SK-N-DZ (cell line): ENCODE measurements around the gene DNAJC15.
"Not testable (repeated sequence)": the region's sequence is repeated elsewhere in the genome, so short reads cannot be mapped to it uniquely, and the experiment has no call there.

ENCODE experiments used
- DNase-seq: peaks from one replicate; pipeline ENCODE4 v3.0.0-alpha.2; 2015; ENCODE audit warnings: low spot score

DNAJC15 gene

GRCh38 chr13:43003729-43004128 lies 19.7 kb upstream of the DNAJC15 start:
- no peak for DNase-seq

- DNase-seq, result no peak
Measured at GRCh38 chr13:43005460-43006236, 17.7 kb upstream of the DNAJC15 start.

GRCh38 chr13:43006893-43007631 lies 16.3 kb upstream of the DNAJC15 start:
- no peak for DNase-seq

GRCh38 chr13:43008596-43008995 lies 14.8 kb upstream of the DNAJC15 start:
- DNase-seq, result no peak

DNA sequence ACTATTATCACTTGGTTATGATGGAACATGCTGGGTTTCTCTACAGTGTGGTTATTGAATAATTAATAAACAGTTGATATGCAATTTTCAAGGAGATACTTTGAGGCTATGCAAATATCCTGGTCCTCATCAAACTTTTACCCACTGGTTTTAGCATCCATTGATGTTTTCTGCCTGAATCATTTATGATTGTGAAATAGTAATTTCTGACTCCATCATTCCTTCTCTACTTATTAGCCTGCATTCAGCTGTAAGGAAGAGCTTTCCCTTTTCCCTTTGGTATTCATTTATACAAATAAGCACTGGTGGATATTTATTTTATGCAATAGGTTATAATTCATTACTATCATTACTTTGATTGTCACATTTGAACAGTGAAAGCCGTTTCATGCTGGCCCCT lies 13.9 kb upstream of the DNAJC15 start:
- no peak for DNase-seq

- peak; percentile 85 for DNase-seq
Measured at GRCh38 chr13:43014162-43014561, 9.2 kb upstream of the DNAJC15 start.

DNA sequence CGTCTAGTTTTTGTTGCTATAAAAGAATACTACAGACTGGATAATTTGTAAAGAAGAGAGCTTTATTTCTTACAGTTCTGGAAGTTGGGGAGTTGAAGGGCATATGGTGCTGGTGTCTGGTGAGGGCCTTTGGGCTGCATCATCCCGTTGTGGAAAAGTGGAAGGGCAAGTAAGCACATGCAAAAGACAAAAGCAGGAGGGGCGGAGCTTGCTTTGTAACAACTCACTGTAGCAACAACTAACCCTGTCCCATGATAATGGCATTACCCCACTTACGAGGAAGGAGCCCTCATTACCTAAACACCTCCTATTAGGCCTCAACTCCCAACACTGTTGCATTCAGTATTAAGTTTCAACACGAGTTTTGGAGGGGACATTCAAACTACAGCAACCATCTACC lies 7.2 kb upstream of the DNAJC15 start:
- no peak for DNase-seq

DNA sequence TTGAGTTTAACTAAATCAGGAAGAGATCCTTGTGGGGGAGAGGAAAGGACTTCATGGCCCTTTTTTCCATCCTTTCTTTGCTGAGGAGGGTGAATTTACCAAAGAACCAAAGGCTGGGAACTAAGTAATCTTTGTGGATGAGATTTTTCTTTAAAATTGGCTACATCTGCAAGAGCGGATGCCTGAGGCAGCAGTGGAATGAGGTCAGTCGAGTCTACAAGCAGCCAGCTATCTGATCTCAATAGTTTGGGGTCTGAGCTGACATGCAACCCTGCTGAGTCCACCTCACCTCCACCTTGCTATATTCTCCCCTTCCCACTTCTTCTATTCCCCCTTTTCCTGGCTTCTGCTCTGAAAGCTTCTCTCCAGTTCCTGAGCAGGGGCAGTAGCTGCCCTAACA lies 3.6 kb upstream of the DNAJC15 start:
- DNase-seq, result no peak

DNA sequence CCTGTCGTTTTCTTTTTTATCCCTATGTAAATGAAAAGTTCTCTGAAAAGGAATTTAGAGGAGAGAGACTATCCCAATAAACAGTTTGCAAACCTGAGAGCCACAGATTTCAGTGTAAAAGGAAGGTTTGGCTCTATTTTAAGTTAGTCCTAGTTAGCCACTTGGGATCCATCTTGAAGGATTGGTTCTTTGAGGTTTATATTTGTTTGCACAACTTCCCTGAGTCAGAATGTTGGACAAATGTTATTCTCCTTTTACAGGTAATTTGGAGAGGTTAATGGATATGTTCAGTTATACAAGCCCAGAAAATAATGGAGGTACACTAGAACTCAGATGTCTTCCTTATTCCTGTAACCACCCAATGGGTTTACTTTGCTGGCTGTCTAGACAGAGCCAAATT lies 2.6 kb upstream of the DNAJC15 start:
- no peak for DNase-seq

DNA sequence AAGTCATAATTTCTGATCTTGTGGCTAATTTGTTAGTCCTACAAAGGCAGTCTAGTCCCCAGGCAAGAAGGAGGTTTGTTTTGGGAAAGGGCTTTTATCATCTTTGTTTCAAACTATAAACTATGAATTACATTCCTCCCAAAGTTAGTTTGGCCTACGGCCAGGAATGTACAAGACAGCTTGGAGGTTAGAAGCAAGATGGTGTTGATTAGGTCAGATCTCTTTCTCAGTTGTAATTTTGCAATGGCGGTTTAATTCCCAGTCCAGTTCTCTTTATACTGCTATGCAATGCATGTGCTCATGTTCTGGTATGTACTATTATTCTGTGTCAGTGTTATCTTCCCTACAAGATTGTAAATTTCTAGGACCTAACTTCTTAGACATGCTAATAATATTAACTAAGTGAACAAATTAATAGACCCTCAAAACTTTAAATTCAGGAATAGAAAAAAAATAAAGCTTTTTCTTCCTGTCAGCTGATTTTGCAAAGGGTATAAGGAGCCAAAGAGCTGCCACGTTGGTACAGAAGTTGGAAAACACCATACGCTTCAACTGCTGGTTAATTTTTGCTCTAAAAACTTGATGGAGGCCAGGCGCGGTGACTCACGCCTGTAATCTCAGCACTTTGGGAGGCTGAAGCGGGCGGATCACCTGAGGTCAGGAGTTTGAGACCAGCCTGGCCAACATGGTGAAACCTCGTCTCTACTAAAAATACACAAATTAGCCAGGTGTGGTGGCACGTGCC lies 1.3 kb upstream of the DNAJC15 start:
- DNase-seq, result no peak

DNA sequence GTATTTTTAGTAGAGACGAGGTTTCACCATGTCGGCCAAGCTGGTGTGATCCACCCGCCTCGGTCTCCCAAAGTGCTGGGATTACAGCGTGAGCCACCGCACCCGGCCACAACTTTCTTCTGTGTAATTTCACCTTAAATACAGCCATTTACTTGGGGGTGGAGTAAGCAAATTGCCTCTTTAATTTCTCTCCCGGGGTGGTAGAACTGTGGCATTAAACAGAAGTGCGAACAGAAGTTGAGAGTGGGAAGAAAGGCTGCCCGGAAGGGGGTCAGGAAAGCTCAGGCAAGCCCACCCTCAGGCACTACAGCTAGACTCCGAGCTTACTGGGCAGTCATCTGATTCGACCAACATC lies 475 bp upstream of the DNAJC15 start:
- no peak for DNase-seq

GRCh38 chr13:43026262-43026661 lies 2.9 kb downstream of the DNAJC15 start:
- no peak for DNase-seq

GRCh38 chr13:43030548-43030947 lies 7.2 kb downstream of the DNAJC15 start:
- no peak for DNase-seq

DNA sequence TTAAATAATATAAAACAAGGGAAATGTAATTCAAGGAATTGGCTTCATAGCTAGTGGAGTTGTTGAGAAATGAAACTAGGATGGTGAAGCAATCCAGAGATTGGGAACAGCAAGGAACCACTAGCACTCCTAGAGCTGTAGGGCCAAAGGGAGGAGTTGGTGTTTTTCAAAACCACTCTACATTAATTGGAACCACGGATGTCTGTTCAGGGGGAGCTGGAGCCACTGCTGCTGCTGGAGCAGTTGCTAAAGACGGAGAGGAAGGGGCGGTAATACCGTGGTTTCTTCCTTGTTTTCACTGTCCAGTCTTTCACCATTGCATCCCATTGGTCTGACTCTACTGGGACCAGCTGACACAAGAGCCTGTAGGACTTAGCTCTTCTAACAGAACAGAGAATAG lies 8.5 kb downstream of the DNAJC15 start:
- DNase-seq, result no peak

GRCh38 chr13:43033038-43033437 lies 9.7 kb downstream of the DNAJC15 start:
- DNase-seq, result no peak

GRCh38 chr13:43036351-43037250 lies 13.2 kb downstream of the DNAJC15 start:
- DNase-seq, result no peak

- DNase-seq, result no peak
Measured at GRCh38 chr13:43039966-43040365, 16.6 kb downstream of the DNAJC15 start.

DNA sequence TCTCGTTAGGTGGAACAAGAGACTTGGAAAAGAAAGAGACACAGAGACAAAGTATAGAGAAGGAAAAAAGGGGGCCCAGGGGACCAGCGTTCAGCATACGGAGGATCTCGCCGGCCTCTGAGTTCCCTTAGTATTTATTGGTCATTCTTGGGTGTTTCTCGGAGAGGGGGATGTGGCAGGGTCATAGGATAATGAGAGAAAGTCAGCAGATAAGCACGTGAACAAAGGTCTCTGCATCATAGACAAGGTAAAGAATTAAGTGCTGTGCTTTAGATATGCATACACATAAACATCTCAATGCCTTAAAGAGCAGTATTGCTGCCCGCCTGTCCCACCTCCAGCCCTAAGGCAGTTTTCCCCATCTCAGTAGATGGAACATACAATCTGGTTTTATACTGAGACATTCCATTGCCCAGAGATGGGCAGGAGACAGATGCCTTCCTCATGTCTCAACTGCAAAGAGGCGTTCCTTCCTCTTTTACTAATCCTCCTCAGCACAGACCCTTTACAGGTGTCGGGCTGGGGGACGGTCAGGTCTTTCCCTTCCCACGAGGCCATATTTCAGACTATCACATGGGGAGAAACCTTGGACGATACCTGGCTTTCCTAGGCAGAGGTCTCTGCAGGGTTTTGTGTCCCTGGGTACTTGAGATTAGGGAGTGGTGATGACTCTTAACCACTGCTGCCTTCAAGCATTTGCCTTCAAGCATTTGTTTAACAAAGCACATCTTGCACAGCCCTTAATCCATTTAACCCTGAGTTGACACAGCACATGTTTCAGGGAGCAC lies 17.4 kb downstream of the DNAJC15 start:
- not testable (repeated sequence) for DNase-seq

- DNase-seq, result no peak
Measured at GRCh38 chr13:43041369-43041921, 18.1 kb downstream of the DNAJC15 start.

GRCh38 chr13:43042410-43042921 lies 19.1 kb downstream of the DNAJC15 start:
- DNase-seq, result no peak
